Fibroblast of pulmonary artery (primary cell): Measurements from ENCODE around the gene PRSS57.
"Not testable (repeated sequence)": the region's sequence is repeated elsewhere in the genome, so short reads cannot be mapped to it uniquely, and the experiment has no call there.

Experiments used
- DNase-seq: peaks from one replicate; pipeline ENCODE4 v3.0.0-alpha.2; 2010; ENCODE audit warnings: low read depth
- H3K4me3 ChIP-seq: replicated peaks from 2 replicates; pipeline ENCODE4 v1.5.1; 2011; ENCODE audit warnings: low read depth, mild to moderate bottlenecking, control low read depth, low read length, moderate library complexity
- CTCF ChIP-seq: IDR thresholded peaks from 2 replicates; pipeline ENCODE4 v1.5.1; 2011; ENCODE audit warnings: mild to moderate bottlenecking, control low read depth, low read length, inconsistent platforms; ENCODE audit errors: missing control alignments

PRSS57 gene

GRCh38 chr19:729965-730668 lies 34.9 kb upstream of the PRSS57 start:
- no peak for TF ChIP-seq CTCF
- H3K4me3 ChIP-seq, result no peak overlapping the region
- no peak for DNase-seq

- DNase-seq, H3K4me3 ChIP-seq: not testable (repeated sequence)
Measured at GRCh38 chr19:729564-729963, 34.3 kb upstream of the PRSS57 start.

- no peak overlapping the region for H3K4me3 ChIP-seq
- DNase-seq, result peak; percentile 71
- TF ChIP-seq CTCF, result no peak
Measured at GRCh38 chr19:728011-728410, 32.8 kb upstream of the PRSS57 start.

GRCh38 chr19:726993-727956 lies 32.0 kb upstream of the PRSS57 start:
- DNase-seq, result no peak
- no peak overlapping the region for H3K4me3 ChIP-seq
- no peak for TF ChIP-seq CTCF

- TF ChIP-seq CTCF, result no peak
- DNase-seq, result no peak
- H3K4me3 ChIP-seq, result no peak overlapping the region
Measured at GRCh38 chr19:725461-726089, 30.3 kb upstream of the PRSS57 start.

- no peak for DNase-seq
- TF ChIP-seq CTCF, result no peak
- no peak overlapping the region for H3K4me3 ChIP-seq
Measured at GRCh38 chr19:723714-724113, 28.5 kb upstream of the PRSS57 start.

GRCh38 chr19:723247-723646 lies 28.0 kb upstream of the PRSS57 start:
- no peak for DNase-seq
- no peak overlapping the region for H3K4me3 ChIP-seq
- TF ChIP-seq CTCF, result no peak
